HEK293 (cell line): ENCODE data around the gene DPYSL4.

Experiments used
- CTCF ChIA-PET: fragments of 350-600 bp; formaldehyde crosslinking; extraction: SDS; loops from one replicate; lab custom pipeline; 2021; ENCODE audit warnings: antibody characterized with exemption; lab: Yijun Ruan, JAX
- POLR2A ChIA-PET: fragments of 300-600 bp; formaldehyde crosslinking; extraction: SDS; loops from one replicate; lab custom pipeline; 2020; ENCODE audit warnings: antibody characterized with exemption, inconsistent platforms; lab: Yijun Ruan, JAX
- H3K27ac ChIP-seq: fragments of 200-500 bp; sonication (Bioruptor generic); 2 replicates; pipeline ENCODE4 v1.5.1; 2014; ENCODE audit warnings: low read depth, low read length, control low read depth, inconsistent platforms; ENCODE audit errors: extremely low read depth
- H3K36me3 ChIP-seq, 2 experiments: fragments of 200-500 bp in 1 of 2; sonication (Bioruptor generic) in 1 of 2; 1 replicate in 1 of 2; 2 replicates in 1 of 2; pipeline ENCODE4 v1.5.1; 2014 to 2017; ENCODE audit warnings: inconsistent platforms in 2 of 2, low read length in 2 of 2; ENCODE audit not compliant: control insufficient read depth in 2 of 2, insufficient read depth in 1 of 2
- H3K4me1 ChIP-seq: fragments of 200-500 bp; sonication (Bioruptor generic); 2 replicates; pipeline ENCODE4 v1.5.1; 2014; ENCODE audit warnings: mild to moderate bottlenecking, low read length, inconsistent platforms; ENCODE audit not compliant: control insufficient read depth, insufficient read depth
- H3K4me3 ChIP-seq: 2 replicates; pipeline ENCODE4 v1.5.1; 2011; ENCODE audit warnings: low read depth, mild to moderate bottlenecking, control low read depth, low read length, moderate library complexity
- H3K9me3 ChIP-seq: fragments of 200-500 bp; sonication (Bioruptor generic); 2 replicates; pipeline ENCODE4 v1.5.1; 2014; ENCODE audit warnings: low read depth, low read length, inconsistent platforms; ENCODE audit not compliant: control insufficient read depth, insufficient read depth
- REPIN1 ChIP-seq: fragments of 450-650 bp; formaldehyde crosslinking; IDR thresholded peaks from 2 replicates; pipeline ENCODE4 v1.5.1; 2017; ENCODE audit warnings: missing biosample characterization, missing genetic modification characterization, low read depth
- WT1 ChIP-seq: fragments of 450-650 bp; formaldehyde crosslinking; IDR thresholded peaks from 2 replicates; pipeline ENCODE4 v1.5.1; 2016; ENCODE audit warnings: missing biosample characterization, missing genetic modification characterization
- ZNF202 ChIP-seq: fragments of 450-650 bp; formaldehyde crosslinking; IDR thresholded peaks from 2 replicates; pipeline ENCODE4 v1.5.1; 2016; ENCODE audit warnings: missing biosample characterization, missing genetic modification characterization, borderline replicate concordance
- ZNF221 ChIP-seq: fragments of 450-650 bp; formaldehyde crosslinking; IDR thresholded peaks from 2 replicates; pipeline ENCODE4 v1.5.1; 2017; ENCODE audit warnings: missing biosample characterization, missing genetic modification characterization, borderline replicate concordance
- ZNF335 ChIP-seq: fragments of 450-650 bp; formaldehyde crosslinking; conservative IDR thresholded peaks from 2 replicates; pipeline ENCODE4 v1.5.1; 2016; ENCODE audit warnings: missing biosample characterization, missing genetic modification characterization
- ZNF350 ChIP-seq: fragments of 450-650 bp; formaldehyde crosslinking; IDR thresholded peaks from 2 replicates; pipeline ENCODE4 v1.5.0; 2017; ENCODE audit warnings: missing biosample characterization, mild to moderate bottlenecking, missing genetic modification characterization
- ZNF544 ChIP-seq: fragments of 450-650 bp; formaldehyde crosslinking; IDR thresholded peaks from 2 replicates; pipeline ENCODE4 v1.5.0; 2017; ENCODE audit warnings: missing biosample characterization, missing genetic modification characterization
- ZNF555 ChIP-seq: fragments of 450-650 bp; formaldehyde crosslinking; conservative IDR thresholded peaks from 2 replicates; pipeline ENCODE4 v1.5.1; 2017; ENCODE audit warnings: missing biosample characterization, mild to moderate bottlenecking, missing genetic modification characterization, inconsistent platforms
- ZNF560 ChIP-seq: fragments of 450-650 bp; formaldehyde crosslinking; IDR thresholded peaks from 2 replicates; pipeline ENCODE4 v1.5.1; 2017; ENCODE audit warnings: missing biosample characterization, missing genetic modification characterization, borderline replicate concordance
- ZNF629 ChIP-seq: fragments of 450-650 bp; formaldehyde crosslinking; IDR thresholded peaks from 2 replicates; pipeline ENCODE4 v1.5.1; 2017; ENCODE audit warnings: missing biosample characterization, missing genetic modification characterization
- ZNF660 ChIP-seq: fragments of 450-650 bp; IDR thresholded peaks from 2 replicates; pipeline ENCODE4 v1.5.1; 2018; ENCODE audit warnings: missing biosample characterization, mild to moderate bottlenecking, missing genetic modification characterization
- ZNF768 ChIP-seq: fragments of 450-650 bp; formaldehyde crosslinking; IDR thresholded peaks from 2 replicates; pipeline ENCODE4 v1.5.1; 2018; ENCODE audit warnings: missing biosample characterization, mild to moderate bottlenecking, missing genetic modification characterization
- ZNF776 ChIP-seq: fragments of 450-650 bp; formaldehyde crosslinking; IDR thresholded peaks from 2 replicates; pipeline ENCODE4 v1.5.0; 2017; ENCODE audit warnings: missing biosample characterization, missing genetic modification characterization, borderline replicate concordance
- ZNF777 ChIP-seq: fragments of 450-650 bp; formaldehyde crosslinking; IDR thresholded peaks from 2 replicates; pipeline ENCODE4 v1.5.1; 2017; ENCODE audit warnings: missing biosample characterization, missing genetic modification characterization, borderline replicate concordance
- ZNF837 ChIP-seq: fragments of 450-650 bp; formaldehyde crosslinking; IDR thresholded peaks from 2 replicates; pipeline ENCODE4 v1.5.1; 2016; ENCODE audit warnings: missing biosample characterization, missing genetic modification characterization
- TF ChIP-seq, protein P1 (sequence below): fragments of 450-650 bp; formaldehyde crosslinking; IDR thresholded peaks from 2 replicates; pipeline ENCODE4 v1.5.1; 2016; ENCODE audit warnings: missing biosample characterization, missing genetic modification characterization
- TF ChIP-seq, protein P2 (sequence below): fragments of 450-650 bp; formaldehyde crosslinking; IDR thresholded peaks from 2 replicates; pipeline ENCODE4 v1.5.1; 2016; ENCODE audit warnings: missing biosample characterization, missing genetic modification characterization
- TF ChIP-seq, protein P3 (sequence below): fragments of 450-650 bp; formaldehyde crosslinking; IDR thresholded peaks from 2 replicates; pipeline ENCODE4; 2016; ENCODE audit warnings: missing biosample characterization, missing genetic modification characterization
- TF ChIP-seq, protein P4 (sequence below): fragments of 450-650 bp; formaldehyde crosslinking; IDR thresholded peaks from 2 replicates; pipeline ENCODE4 v1.5.1; 2016; ENCODE audit warnings: missing biosample characterization, missing genetic modification characterization

The DPYSL4 gene

DNA sequence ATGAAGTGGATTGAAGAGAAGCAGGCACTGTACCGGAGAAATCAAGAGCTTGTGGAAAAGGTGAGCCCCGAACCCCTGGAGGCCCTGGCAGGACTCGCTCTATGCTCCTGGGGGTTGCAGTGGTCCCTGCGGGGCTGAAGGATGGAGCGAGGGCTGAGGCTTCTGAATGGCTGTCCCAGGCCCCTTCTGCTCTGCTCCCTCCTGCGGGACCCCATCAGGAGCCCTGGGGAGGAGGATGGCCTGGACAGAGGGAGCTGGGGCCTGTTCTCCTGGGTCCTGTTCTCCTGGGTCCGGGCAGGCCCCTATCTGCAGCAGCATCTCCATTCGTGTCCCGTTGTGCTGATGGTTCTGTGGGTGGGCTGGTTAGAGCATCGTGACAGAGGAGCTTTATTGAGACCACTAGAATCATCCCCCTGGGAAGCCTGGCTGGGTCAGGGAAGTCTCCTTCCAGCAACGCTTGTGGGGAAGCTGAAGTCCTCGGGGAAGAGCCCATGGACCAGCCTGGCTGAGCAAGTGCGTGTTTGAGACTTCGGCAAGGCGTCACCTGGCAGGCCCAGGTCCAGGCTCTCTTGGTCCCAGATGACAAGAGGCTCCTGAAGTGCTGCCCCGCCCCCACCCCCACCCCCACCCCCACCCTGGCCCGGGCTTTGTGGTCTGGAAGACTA lies 41.1 kb upstream of the DPYSL4 start:
- ChIA-PET POLR2A (no interaction called here), CTCF (interaction anchor here (0.5 to 1.3 kb wide), 6 partner anchors 16 to 460 kb away, joined by 3 to 4 read pairs (median 3); no protein-coding TSS in a partner anchor)
- no peaks in the 10 kb centered on the region for H3K4me1 ChIP-seq
- TF ChIP-seq ZNF560 (tag by site-specific recombination): no peak
- no peak overlapping the region for H3K4me3 ChIP-seq
- H3K36me3 ChIP-seq: no peaks in the 10 kb centered on the region
- H3K27ac ChIP-seq: no peak overlapping the region
- no peaks in the 10 kb centered on the region for H3K9me3 ChIP-seq

DNA sequence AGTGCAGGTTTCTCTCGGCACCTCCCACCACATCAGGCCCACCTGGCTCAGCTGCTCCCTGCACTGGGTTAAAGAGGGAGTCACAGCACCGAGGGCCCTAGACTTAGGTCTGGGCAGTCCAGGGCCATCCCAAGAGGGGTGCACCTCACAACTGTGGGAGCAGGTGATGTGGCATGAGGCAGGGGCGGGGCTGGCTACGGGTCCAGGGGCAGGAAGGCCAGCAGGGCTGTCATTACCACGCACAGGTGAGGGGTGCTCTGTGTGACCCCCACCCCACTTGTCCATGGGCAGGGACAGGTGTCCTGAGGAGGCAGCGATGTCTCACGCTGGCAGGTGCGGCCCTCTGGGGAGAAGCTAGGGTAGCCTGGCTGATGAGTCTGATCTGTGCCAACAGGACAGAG lies 40.5 kb upstream of the DPYSL4 start:
- CTCF ChIA-PET: interaction anchor here (0.6 to 1.3 kb wide), 6 partner anchors 16 to 1838 kb away, joined by 3 to 4 read pairs (median 3); no protein-coding TSS in a partner anchor
- H3K4me1 ChIP-seq: no peaks in the 10 kb centered on the region
- POLR2A ChIA-PET: no interaction called here
- no peak overlapping the region for H3K27ac ChIP-seq
- H3K4me3 ChIP-seq: no peak overlapping the region
- no peaks in the 10 kb centered on the region for H3K9me3 ChIP-seq
- TF ChIP-seq WT1 (tag by site-specific recombination) (no peak), ZNF837 (no peak), ZNF221 (tag by site-specific recombination) (no peak), REPIN1 (tag by site-specific recombination) (no peak), ZNF660 (tag by site-specific recombination) (no peak), ZNF768 (tag by site-specific recombination) (no peak), ZNF544 (tag by site-specific recombination) (no peak), ZNF335 (tag by site-specific recombination) (no peak), ZNF629 (tag by site-specific recombination) (no peak), ZNF560 (tag by site-specific recombination) (no peak), ZNF777 (no peak), ZNF350 (no peak), ZNF202 (no peak), ZNF776 (tag by site-specific recombination) (no peak), ZNF555 (tag by site-specific recombination) (no peak)
- TF ChIP-seq, protein P1, sequence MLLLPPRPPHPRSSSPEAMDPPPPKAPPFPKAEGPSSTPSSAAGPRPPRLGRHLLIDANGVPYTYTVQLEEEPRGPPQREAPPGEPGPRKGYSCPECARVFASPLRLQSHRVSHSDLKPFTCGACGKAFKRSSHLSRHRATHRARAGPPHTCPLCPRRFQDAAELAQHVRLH (tag by site-specific recombination): no peak
- TF ChIP-seq, protein P2, sequence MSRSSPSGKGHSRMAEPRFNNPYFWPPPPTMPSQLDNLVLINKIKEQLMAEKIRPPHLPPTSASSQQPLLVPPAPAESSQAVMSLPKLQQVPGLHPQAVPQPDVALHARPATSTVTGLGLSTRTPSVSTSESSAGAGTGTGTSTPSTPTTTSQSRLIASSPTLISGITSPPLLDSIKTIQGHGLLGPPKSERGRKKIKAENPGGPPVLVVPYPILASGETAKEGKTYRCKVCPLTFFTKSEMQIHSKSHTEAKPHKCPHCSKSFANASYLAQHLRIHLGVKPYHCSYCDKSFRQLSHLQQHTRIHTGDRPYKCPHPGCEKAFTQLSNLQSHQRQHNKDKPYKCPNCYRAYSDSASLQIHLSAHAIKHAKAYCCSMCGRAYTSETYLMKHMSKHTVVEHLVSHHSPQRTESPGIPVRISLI: no peak
- TF ChIP-seq, protein P3, sequence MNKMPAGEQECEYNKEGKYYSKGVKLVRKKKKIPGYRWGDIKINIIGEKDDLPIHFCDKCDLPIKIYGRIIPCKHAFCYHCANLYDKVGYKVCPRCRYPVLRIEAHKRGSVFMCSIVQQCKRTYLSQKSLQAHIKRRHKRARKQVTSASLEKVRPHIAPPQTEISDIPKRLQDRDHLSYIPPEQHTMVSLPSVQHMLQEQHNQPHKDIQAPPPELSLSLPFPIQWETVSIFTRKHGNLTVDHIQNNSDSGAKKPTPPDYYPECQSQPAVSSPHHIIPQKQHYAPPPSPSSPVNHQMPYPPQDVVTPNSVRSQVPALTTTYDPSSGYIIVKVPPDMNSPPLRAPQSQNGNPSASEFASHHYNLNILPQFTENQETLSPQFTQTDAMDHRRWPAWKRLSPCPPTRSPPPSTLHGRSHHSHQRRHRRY (tag by site-specific recombination): no peak
- TF ChIP-seq, protein P4, sequence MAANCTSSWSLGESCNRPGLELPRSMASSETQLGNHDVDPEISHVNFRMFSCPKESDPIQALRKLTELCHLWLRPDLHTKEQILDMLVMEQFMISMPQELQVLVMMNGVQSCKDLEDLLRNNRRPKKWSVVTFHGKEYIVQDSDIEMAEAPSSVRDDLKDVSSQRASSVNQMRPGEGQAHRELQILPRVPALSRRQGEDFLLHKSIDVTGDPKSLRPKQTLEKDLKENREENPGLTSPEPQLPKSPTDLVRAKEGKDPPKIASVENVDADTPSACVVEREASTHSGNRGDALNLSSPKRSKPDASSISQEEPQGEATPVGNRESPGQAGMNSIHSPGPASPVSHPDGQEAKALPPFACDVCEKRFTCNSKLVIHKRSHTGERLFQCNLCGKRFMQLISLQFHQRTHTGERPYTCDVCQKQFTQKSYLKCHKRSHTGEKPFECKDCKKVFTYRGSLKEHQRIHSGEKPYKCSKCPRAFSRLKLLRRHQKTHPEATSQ (tag by site-specific recombination): no peak
- TF ChIP-seq, all 188 proteins: peak for 0
- H3K36me3 ChIP-seq: no peaks in the 10 kb centered on the region
